ENCODE results near the gene COPS9.

- TF ChIP-seq POLR2AphosphoS5 (IDR thresholded peaks at IDR 0.05) (no peak), CTCF (IDR thresholded peaks at IDR 0.05) (no peak), POLR2A (IDR thresholded peaks at IDR 0.05) (no peak)
Measured at GRCh38 chr2:240106765-240107476, 29.2 kb downstream of the COPS9 start.
